Neuronal stem cell (in vitro differentiated cells): ENCODE measurements around the gene MAPK4.
A peak's percentile ranks its signal among the peaks of the same experiment; 100 is the strongest.
"Not testable (repeated sequence)": the region's sequence is repeated elsewhere in the genome, so short reads cannot be mapped to it uniquely, and the experiment has no call there.

ENCODE experiments used
- DNase-seq: peaks from one replicate; pipeline ENCODE4 v3.0.0-alpha.2; 2013; ENCODE audit warnings: low spot score
- H2AFZ ChIP-seq: one replicate; pipeline ENCODE4 v1.6.1; 2013; ENCODE audit warnings: mild to moderate bottlenecking, low read length, inconsistent platforms
- H2AK5ac ChIP-seq: 2 replicates; pipeline ENCODE4 v1.6.1; 2013; ENCODE audit warnings: low read depth, mild to moderate bottlenecking, inconsistent platforms, low read length, moderate library complexity, mixed read lengths
- H2BK120ac ChIP-seq: 2 replicates; pipeline ENCODE4 v1.6.1; 2013; ENCODE audit warnings: low read depth, mild to moderate bottlenecking, inconsistent platforms, low read length, moderate library complexity, mixed read lengths
- H2BK12ac ChIP-seq: one replicate; pipeline ENCODE4 v1.6.1; 2013; ENCODE audit warnings: low read length, inconsistent platforms
- H2BK15ac ChIP-seq: 2 replicates; pipeline ENCODE4 v1.6.1; 2013; ENCODE audit warnings: mild to moderate bottlenecking, low read length, inconsistent platforms, mixed read lengths
- H2BK5ac ChIP-seq: one replicate; pipeline ENCODE4 v1.6.1; 2013; ENCODE audit warnings: inconsistent platforms, mild to moderate bottlenecking, low read length, moderate library complexity
- H3K14ac ChIP-seq: one replicate; pipeline ENCODE4 v1.6.1; 2013; ENCODE audit warnings: low read length, inconsistent platforms
- H3K18ac ChIP-seq: 2 replicates; pipeline ENCODE4 v1.6.1; 2013; ENCODE audit warnings: low read length, inconsistent platforms
- H3K23ac ChIP-seq: 2 replicates; pipeline ENCODE4 v1.6.1; 2013; ENCODE audit warnings: low read depth, mild to moderate bottlenecking, mixed read lengths, low read length, inconsistent platforms; ENCODE audit not compliant: poor library complexity
- H3K27ac ChIP-seq: replicated peaks from 3 replicates; pipeline ENCODE4 v1.5.1; 2013; ENCODE audit warnings: low read length, inconsistent platforms
- H3K27me3 ChIP-seq, 3 experiments: 2 replicates each; pipeline ENCODE4 v1.6.1; 2013; ENCODE audit warnings: low read length in 3 of 3, mild to moderate bottlenecking in 2 of 3, inconsistent platforms in 1 of 3, low read depth in 1 of 3, mixed read lengths in 1 of 3, moderate library complexity in 1 of 3; ENCODE audit not compliant: control insufficient read depth in 3 of 3, insufficient read depth in 3 of 3
- H3K36me3 ChIP-seq, 2 donors: replicated peaks in 1 of 2; 2 replicates each; pipeline ENCODE4 v1.6.1; 2013; ENCODE audit warnings: low read length in 2 of 2; ENCODE audit not compliant: control insufficient read depth in 2 of 2, insufficient read depth in 2 of 2
- H3K4ac ChIP-seq: 2 replicates; pipeline ENCODE4 v1.6.1; 2013; ENCODE audit warnings: inconsistent platforms, mild to moderate bottlenecking, low read length, moderate library complexity
- H3K4me1 ChIP-seq, 2 donors: 1 replicate in 1 of 2; 2 replicates in 1 of 2; pipeline ENCODE4 v1.6.1; 2013; ENCODE audit warnings: low read length in 2 of 2, low read depth in 1 of 2; ENCODE audit not compliant: control insufficient read depth in 2 of 2, insufficient read depth in 1 of 2
- H3K4me2 ChIP-seq: one replicate; pipeline ENCODE4 v1.6.1; 2013; ENCODE audit warnings: mild to moderate bottlenecking, low read length, inconsistent platforms; ENCODE audit not compliant: insufficient read depth, poor library complexity, severe bottlenecking
- H3K4me3 ChIP-seq, 2 donors: 2 replicates each; pipeline ENCODE4 v1.5.1; 2013; ENCODE audit warnings: low read length in 2 of 2, mild to moderate bottlenecking in 2 of 2, inconsistent platforms in 1 of 2, moderate library complexity in 1 of 2
- H3K79me1 ChIP-seq: one replicate; pipeline ENCODE4 v1.6.1; 2013; ENCODE audit warnings: low read depth, mild to moderate bottlenecking, inconsistent platforms, low read length, moderate library complexity
- H3K9ac ChIP-seq: one replicate; pipeline ENCODE4 v1.6.1; 2013; ENCODE audit warnings: mild to moderate bottlenecking, low read depth, low read length, inconsistent platforms; ENCODE audit not compliant: poor library complexity
- H3K9me3 ChIP-seq, 2 donors: replicated peaks in 1 of 2; 2 replicates each; pipeline versions ENCODE3 to v1.6.1; 2013; ENCODE audit warnings: low read length in 2 of 2, mild to moderate bottlenecking in 2 of 2, inconsistent platforms in 1 of 2, low read depth in 1 of 2, mixed read lengths in 1 of 2, moderate library complexity in 1 of 2; ENCODE audit not compliant: control insufficient read depth in 2 of 2, insufficient read depth in 1 of 2
- H4K8ac ChIP-seq: one replicate; pipeline ENCODE4 v1.6.1; 2013; ENCODE audit warnings: low read depth, mild to moderate bottlenecking, inconsistent platforms, low read length, moderate library complexity
- H4K91ac ChIP-seq: one replicate; pipeline ENCODE4 v1.6.1; 2013; ENCODE audit warnings: low read length, low read depth, mild to moderate bottlenecking, inconsistent platforms; ENCODE audit not compliant: poor library complexity
- WGBS, 2 donors: extraction: QIAGEN DNeasy Blood & Tissue Kit; methylation state at CpG; one replicate each; pipeline ENCODE4 v1.1.7; 2013; ENCODE audit warnings: missing lambda C conversion rate in 2 of 2, mixed read lengths in 1 of 2; ENCODE audit not compliant: insufficient read length in 2 of 2, insufficient replicate concordance in 1 of 2; ENCODE audit errors: extremely low coverage in 2 of 2; 5-methylcytosine and 5-hydroxymethylcytosine counted together

MAPK4 gene

DNA sequence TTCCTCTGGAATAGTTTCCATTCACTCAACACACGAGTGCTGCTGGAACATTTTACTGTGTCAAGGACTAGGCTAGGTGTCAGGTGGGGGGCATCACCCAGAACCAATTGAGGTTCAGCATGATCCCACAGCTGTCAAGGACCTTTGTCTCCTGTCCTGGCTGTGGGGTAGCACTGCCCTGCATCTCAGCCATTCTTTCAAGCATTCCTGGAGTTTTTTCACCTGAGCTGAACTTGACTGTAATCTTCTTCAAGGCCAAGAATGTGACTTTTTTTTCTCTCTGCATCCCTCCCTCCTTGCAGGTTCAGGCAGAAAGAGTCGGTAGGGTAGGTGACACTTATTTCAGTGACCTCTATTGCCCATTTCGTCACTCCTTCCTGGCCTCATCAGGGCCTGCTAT is 3.5 kb downstream of the MAPK4 start:
- H4K91ac ChIP-seq, result no peak overlapping the region
- no peak overlapping the region for H2BK5ac ChIP-seq
- H3K4me3 ChIP-seq, result no peak overlapping the region
- H3K4me2 ChIP-seq, result no peak overlapping the region
- no peak overlapping the region for H2BK15ac ChIP-seq
- H2BK12ac ChIP-seq, result no peak overlapping the region
- no peak overlapping the region for H3K14ac ChIP-seq
- H3K9me3 ChIP-seq, result peaks cover 0 to 3% of the 10 kb centered on the region in 2 donors
- no peak overlapping the region for H3K27ac ChIP-seq
- no peaks in the 10 kb centered on the region for H3K79me1 ChIP-seq
- no peak overlapping the region for H2AK5ac ChIP-seq
- H3K4me1 ChIP-seq, result peaks cover 0 to 3% of the 10 kb centered on the region in 2 donors
- H2BK120ac ChIP-seq, result no peak overlapping the region
- H3K36me3 ChIP-seq, result no peaks in the 10 kb centered on the region
- no peak for DNase-seq
- H3K27me3 ChIP-seq, result peaks cover 0 to 18% (median 16%) of the 10 kb centered on the region in 3 experiments
- no peak overlapping the region for H3K18ac ChIP-seq
- WGBS, 2 donors, result no CpG with 5 or more reads among the region's 3 CpGs
- no peak overlapping the region for H2AFZ ChIP-seq
- H4K8ac ChIP-seq, result no peak overlapping the region
- H3K9ac ChIP-seq, result no peak overlapping the region
- no peak overlapping the region for H3K23ac ChIP-seq
- H3K4ac ChIP-seq, result no peak overlapping the region

DNA sequence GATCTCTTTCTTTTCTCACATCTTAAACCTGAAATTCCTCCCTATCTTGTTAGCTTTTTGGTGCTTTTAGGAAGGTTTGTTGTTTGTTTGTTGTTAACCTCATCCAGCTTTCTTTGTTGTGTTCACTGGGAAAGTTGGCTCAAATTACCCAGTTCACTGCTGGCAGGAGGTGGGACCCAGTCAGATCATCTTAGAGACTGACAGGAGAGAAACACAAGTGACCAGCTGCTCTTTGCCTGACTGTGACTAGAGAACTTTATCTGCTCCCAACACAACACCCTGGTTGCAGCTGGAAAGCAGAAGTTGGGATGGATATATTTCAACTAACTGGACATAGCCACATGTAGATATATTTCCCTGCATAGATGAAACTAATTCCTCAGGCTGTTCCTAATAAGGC is 10.0 kb downstream of the MAPK4 start:
- H2BK12ac ChIP-seq, result no peak overlapping the region
- no peaks in the 10 kb centered on the region for H3K36me3 ChIP-seq
- no peak overlapping the region for H4K8ac ChIP-seq
- no peak overlapping the region for H3K23ac ChIP-seq
- no peaks in the 10 kb centered on the region for H3K27me3 ChIP-seq
- no peak overlapping the region for H2AK5ac ChIP-seq
- H2BK5ac ChIP-seq, result no peak overlapping the region
- peaks cover 0 to 3% of the 10 kb centered on the region in 2 donors for H3K4me1 ChIP-seq
- H2BK15ac ChIP-seq, result no peak overlapping the region
- no peak overlapping the region for H2AFZ ChIP-seq
- H2BK120ac ChIP-seq, result no peak overlapping the region
- H3K79me1 ChIP-seq, result no peaks in the 10 kb centered on the region
- H3K18ac ChIP-seq, result no peak overlapping the region
- H3K4me3 ChIP-seq, result no peak overlapping the region
- H3K14ac ChIP-seq, result no peak overlapping the region
- H3K4me2 ChIP-seq, result no peak overlapping the region
- H3K4ac ChIP-seq, result no peak overlapping the region
- H3K9ac ChIP-seq, result no peak overlapping the region
- no peak overlapping the region for H3K27ac ChIP-seq
- no peak for DNase-seq
- H3K9me3 ChIP-seq, result peaks cover 0 to 7% of the 10 kb centered on the region in 2 donors
- H4K91ac ChIP-seq, result no peak overlapping the region

DNA sequence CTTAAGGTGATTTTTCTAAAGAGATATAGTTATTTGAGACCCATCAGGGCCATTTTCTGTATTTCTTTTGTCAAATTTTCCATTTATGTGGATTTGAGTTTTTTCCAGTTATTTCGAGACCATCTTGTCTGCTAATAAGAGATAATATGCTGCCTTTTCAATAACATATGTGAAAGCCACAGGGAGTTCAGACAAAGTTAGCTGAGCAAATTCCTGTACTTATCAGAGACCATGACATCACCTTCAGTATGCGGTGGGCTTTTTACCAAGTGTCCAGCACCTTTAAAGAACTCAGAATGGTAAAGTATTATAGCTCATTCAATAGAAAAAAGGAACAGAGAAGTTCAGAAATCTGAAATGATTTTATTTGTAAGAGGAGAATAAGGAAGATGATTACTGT is 11.7 kb downstream of the MAPK4 start:
- Histone ChIP-seq H3K4me1 (peaks cover 0 to 3% of the 10 kb centered on the region in 2 donors), H3K23ac (no peak overlapping the region), H3K4me2 (no peak overlapping the region), H3K27ac (no peak overlapping the region), H3K14ac (no peak overlapping the region), H3K36me3 (no peaks in the 10 kb centered on the region), H3K18ac (no peak overlapping the region), H4K91ac (no peak overlapping the region), H2BK15ac (no peak overlapping the region), H2BK120ac (no peak overlapping the region), H3K4ac (no peak overlapping the region), H3K9me3 (peaks cover 0 to 7% of the 10 kb centered on the region in 2 donors), H2AK5ac (no peak overlapping the region), H2AFZ (no peak overlapping the region), H3K79me1 (no peaks in the 10 kb centered on the region), H3K9ac (no peak overlapping the region), H3K4me3 (no peak overlapping the region), H4K8ac (no peak overlapping the region), H2BK5ac (no peak overlapping the region), H3K27me3 (no peaks in the 10 kb centered on the region), H2BK12ac (no peak overlapping the region)
- WGBS, 2 donors, result no CpG with 5 or more reads among the region's 2 CpGs
- DNase-seq, result no peak

DNA sequence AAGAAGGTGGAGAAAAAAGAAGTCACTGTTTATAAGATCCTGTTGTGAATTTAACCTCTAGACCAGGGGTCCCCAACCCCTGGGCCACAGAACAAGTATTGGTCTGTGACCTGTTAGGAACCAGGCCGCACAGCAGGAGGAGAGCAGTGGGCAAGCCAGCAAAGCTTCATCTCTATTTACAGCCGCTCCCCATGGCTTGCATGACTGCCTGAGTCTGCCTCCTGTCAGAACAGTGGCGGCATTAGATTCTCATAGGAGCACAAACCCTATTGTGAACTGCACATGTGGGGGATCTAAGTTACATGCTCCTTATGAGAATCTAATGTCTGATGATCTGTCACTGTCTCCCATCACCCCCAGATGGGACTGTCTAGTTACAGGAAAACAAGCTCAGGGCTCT is 13.3 kb downstream of the MAPK4 start:
- not testable (repeated sequence) for H4K8ac ChIP-seq, H3K79me1 ChIP-seq, H3K4ac ChIP-seq, H4K91ac ChIP-seq, H3K4me2 ChIP-seq, H2AFZ ChIP-seq, H2BK5ac ChIP-seq, H3K4me3 ChIP-seq, H2AK5ac ChIP-seq, H3K4me1 ChIP-seq, H3K27ac ChIP-seq, H3K9ac ChIP-seq, H3K36me3 ChIP-seq, H2BK120ac ChIP-seq, H3K23ac ChIP-seq, H2BK15ac ChIP-seq, H2BK12ac ChIP-seq, H3K27me3 ChIP-seq, DNase-seq, H3K9me3 ChIP-seq, H3K14ac ChIP-seq
- peak overlapping the region; percentile 21 for H3K18ac ChIP-seq
- WGBS, 2 donors, result no CpG with 5 or more reads among the region's 3 CpGs
